Keratinocyte (primary cell): ENCODE results near the gene HRH3.

Experiments
- CTCF ChIP-seq, 3 experiments: IDR thresholded peaks in 1 of 3; conservative IDR thresholded peaks in 1 of 3; optimal IDR thresholded peaks in 1 of 3; 2 replicates in 2 of 3; 3 replicates in 1 of 3; pipeline versions ENCODE3 to v1.5.1; 2011; ENCODE audit warnings: low read length in 3 of 3, mild to moderate bottlenecking in 3 of 3, moderate library complexity in 2 of 3, control low read depth in 1 of 3, inconsistent platforms in 1 of 3; ENCODE audit not compliant: insufficient read depth in 2 of 3; ENCODE audit errors: extremely low read depth in 1 of 3
- EZH2 ChIP-seq: IDR thresholded peaks from one replicate; pipeline ENCODE4 v1.6.1; 2012; ENCODE audit warnings: inconsistent platforms, mild to moderate bottlenecking, low read length, moderate library complexity

DNA sequence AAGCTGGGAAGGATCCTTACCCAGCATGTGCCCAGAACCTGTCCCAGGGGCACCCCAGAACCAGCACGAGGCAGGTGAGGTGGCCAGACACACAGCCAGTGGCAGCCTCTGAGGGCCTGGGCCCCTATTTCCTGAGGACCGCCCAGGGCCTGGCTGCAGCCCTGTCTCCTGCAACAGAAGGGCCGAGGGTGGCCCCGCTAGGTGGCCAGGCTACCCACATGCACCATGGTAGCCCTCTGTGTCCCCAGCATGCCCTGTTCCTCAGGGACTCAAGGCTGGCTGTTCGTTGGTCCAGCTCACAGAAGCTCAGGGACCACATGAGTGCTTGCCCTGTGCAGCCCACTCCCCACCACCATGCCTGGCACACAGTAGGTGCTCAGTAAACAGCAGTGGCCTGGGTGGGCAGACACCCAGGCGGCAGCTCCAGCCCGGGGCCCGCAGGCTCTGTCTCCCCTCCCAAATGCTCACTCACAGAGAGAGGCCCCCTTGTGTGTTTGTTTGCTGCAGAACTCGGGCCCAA, 8.2 kb downstream of the HRH3 start:
- TF ChIP-seq CTCF (optimal IDR thresholded peaks at IDR 0.05 in 1 of 3, IDR thresholded peaks at IDR 0.05 in 1 of 3, conservative IDR thresholded peaks at IDR 0.05 in 1 of 3; ENCODE audit: extremely low read depth in 1 of 3, insufficient read depth in 2 of 3, low read length in 3 of 3) (no peak), EZH2 (no peak)
